Activated CD4-positive, alpha-beta T cell treated with anti-CD3 and anti-CD28 coated beads for 36 hours (primary cell): Measurements from ENCODE around the gene KCND1. TPM values are rescaled to one million over a fixed set of nuclear protein-coding genes. Genes with fewer than 3 reads are reported as not detected.
A peak's percentile ranks its signal among the peaks of the same experiment; 100 is the strongest.

Experiments
- ATAC-seq: fragments of 200-7000 bp; cut with Tn5 transposase; one replicate; pipeline ENCODE4 v1.10.0; 2021; ENCODE audit warnings: mild to moderate bottlenecking, moderate library complexity
- CTCF ChIA-PET: fragments of 350-600 bp; sonication (Branson Sonifier 250); formaldehyde crosslinking; loops from one replicate; lab custom pipeline; 2021; ENCODE audit warnings: antibody characterized with exemption; lab: Charles Lee
- POLR2A ChIA-PET: fragments of 350-600 bp; sonication (Branson Sonifier 250); formaldehyde crosslinking; loops from one replicate; lab custom pipeline; 2021; ENCODE audit warnings: antibody characterized with exemption, inconsistent platforms; lab: Charles Lee
- DNase-seq: peaks from one replicate; pipeline ENCODE4 v3.0.0-alpha.2; 2020
- H3K27ac Mint-ChIP-seq: one replicate; pipeline ENCODE4 v1.8.0; 2021; ENCODE audit warnings: mixed read lengths
- H3K27me3 Mint-ChIP-seq: one replicate; pipeline ENCODE4 v1.8.0; 2021; ENCODE audit warnings: mixed read lengths
- H3K36me3 Mint-ChIP-seq: one replicate; pipeline ENCODE4 v1.8.0; 2021; ENCODE audit warnings: low read depth, mixed read lengths
- H3K4me1 Mint-ChIP-seq: one replicate; pipeline ENCODE4 v1.8.0; 2021; ENCODE audit warnings: mixed read lengths
- H3K4me3 Mint-ChIP-seq: one replicate; pipeline ENCODE4 v1.8.0; 2021; ENCODE audit warnings: mild to moderate bottlenecking, moderate library complexity, mixed read lengths
- H3K9me3 Mint-ChIP-seq: one replicate; pipeline ENCODE4 v1.8.0; 2021; ENCODE audit warnings: low read depth, mixed read lengths
- intact Hi-C, 2 experiments: fragments of 100-400 bp; cut with DNase I in 1 of 2; cut with micrococcal nuclease in 1 of 2; formaldehyde crosslinking; loops; one replicate each; pipeline versions ENCODE4 v1.14.2 to v1.15.1; 2022 to 2024; cut with DNase I, micrococcal nuclease
- total RNA-seq, 2 experiments: library from RNA; stranded (reverse); gene quantifications; one replicate each; pipeline ENCODE4 v1.2.3, GENCODE V29; 2021

The KCND1 gene
- total RNA-seq = 1 to 10 TPM; 2.5 to 2.8 TPM

GRCh38 chrX:48971249-48972219 is at the start of gene KCND1:
TSS of gene KCND1 (minus strand) at chrX:48971844. CDS start at chrX:48970271, 1,573 bp downstream.
- DNase-seq (peak; percentile 35), ATAC-seq (peak; percentile 54)
- ChIA-PET POLR2A (no interaction called here), CTCF (interaction anchor here (0.9 kb wide), 1 partner anchor 151 kb away, joined by 3 read pairs; no protein-coding TSS in a partner anchor)
- Mint-ChIP-seq H3K4me1 (peaks cover 15% of the 10 kb centered on the region), H3K36me3 (peaks cover 8% of the 10 kb centered on the region), H3K27me3 (no peaks in the 10 kb centered on the region), H3K27ac (no peak within 1 kb of the TSS), H3K9me3 (no peaks in the 10 kb centered on the region), H3K4me3 (peak within 1 kb of the TSS; percentile 30)
- intact Hi-C loops = no loop called here

DNA sequence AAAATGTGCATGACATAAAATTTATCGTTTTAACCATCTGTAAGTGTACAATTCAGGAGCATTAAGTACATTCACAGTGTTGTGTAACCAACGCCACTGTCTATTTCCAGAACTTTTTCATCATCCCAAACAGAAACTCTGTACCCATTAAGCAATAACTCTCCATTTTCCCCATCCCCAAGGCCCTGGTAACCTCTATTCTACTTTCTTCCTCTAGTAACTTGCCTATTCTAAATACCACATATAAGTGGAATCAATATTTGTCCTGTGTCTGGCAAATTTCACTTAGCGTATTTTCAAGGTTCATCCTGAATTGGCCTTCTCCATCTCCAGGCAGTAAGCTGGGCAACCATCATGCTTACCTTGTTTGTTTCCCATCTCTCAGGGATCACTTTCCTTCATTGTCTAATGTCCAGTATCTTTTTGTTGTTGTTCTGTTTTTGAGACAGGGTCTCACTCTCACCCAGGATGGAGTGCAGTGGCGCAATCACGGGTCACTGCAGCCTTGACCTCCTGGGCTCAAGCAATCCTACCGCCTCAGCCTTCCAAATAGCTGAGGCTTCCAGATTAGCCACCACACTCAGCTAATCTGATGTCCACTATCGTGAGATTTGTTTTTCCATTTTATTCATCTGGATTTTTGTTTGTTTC is 48.1 kb upstream of the KCND1 start:
- H3K4me1 Mint-ChIP-seq = peaks cover 3% of the 10 kb centered on the region
- ATAC-seq (no peak), DNase-seq (no peak)
- intact Hi-C loops = no loop called here
- H3K27ac Mint-ChIP-seq = no peak overlapping the region
- CTCF ChIA-PET = no interaction called here
- POLR2A ChIA-PET = no interaction called here
- no peaks in the 10 kb centered on the region for H3K9me3 Mint-ChIP-seq
- no peak overlapping the region for H3K4me3 Mint-ChIP-seq
- peaks cover 4% of the 10 kb centered on the region for H3K36me3 Mint-ChIP-seq
- H3K27me3 Mint-ChIP-seq = no peaks in the 10 kb centered on the region

DNA sequence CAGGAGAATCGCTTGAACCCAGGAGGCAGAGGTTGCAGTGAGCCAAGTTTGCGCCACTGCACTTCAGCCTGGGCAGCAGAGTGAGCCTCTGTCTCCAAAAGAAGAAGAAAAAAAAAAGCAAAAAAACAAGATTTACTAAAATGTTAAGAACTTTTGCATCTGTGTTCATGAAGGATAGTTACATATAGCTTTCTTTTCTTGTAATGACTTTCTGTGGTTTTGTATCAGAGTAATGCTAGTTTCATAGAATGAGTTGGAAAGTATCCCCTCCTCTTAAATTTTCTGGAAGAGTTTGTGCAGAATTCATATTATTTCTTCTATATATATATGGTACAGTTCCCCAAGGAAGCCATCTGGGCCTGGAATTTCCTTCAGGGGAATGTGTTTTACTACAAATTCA is 47.4 kb upstream of the KCND1 start:
- ChIA-PET POLR2A (no interaction called here), CTCF (no interaction called here)
- no peaks in the 10 kb centered on the region for H3K36me3 Mint-ChIP-seq
- intact Hi-C loops = no loop called here
- H3K4me3 Mint-ChIP-seq = no peak overlapping the region
- DNase-seq (no peak), ATAC-seq (no peak)
- H3K27ac Mint-ChIP-seq = no peak overlapping the region
- H3K4me1 Mint-ChIP-seq = peaks cover 3% of the 10 kb centered on the region
- H3K27me3 Mint-ChIP-seq = no peaks in the 10 kb centered on the region
- no peaks in the 10 kb centered on the region for H3K9me3 Mint-ChIP-seq

DNA sequence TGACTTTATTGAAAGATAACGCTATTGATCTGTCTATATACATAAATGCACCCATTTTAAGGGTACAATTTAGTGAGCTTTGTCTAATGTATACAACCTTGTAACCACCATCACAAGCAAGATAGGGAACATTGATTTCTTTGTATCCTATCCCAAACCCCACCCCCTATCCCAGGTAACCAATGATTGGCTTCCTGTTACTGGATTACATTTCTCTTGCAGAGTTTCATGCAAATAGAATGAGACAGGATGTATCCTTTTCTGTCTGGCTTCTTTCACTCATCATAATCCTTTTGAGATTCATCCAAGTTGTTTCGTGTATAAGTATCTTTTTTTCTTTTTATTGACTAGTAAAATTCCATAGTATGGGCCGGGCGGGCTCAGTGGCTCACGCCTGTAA is 32.1 kb upstream of the KCND1 start:
- DNase-seq (no peak), ATAC-seq (no peak)
- Mint-ChIP-seq H3K36me3 (peaks cover 15% of the 10 kb centered on the region), H3K4me3 (no peak overlapping the region), H3K9me3 (no peaks in the 10 kb centered on the region), H3K4me1 (peaks cover 22% of the 10 kb centered on the region), H3K27ac (no peak overlapping the region), H3K27me3 (no peaks in the 10 kb centered on the region)
- ChIA-PET POLR2A (no interaction called here), CTCF (no interaction called here)
- intact Hi-C loops = loop anchor here (2.0 to 5.0 kb wide), 5 partner anchors 46 to 265 kb away; partner anchors contain the start of genes OTUD5 (in 1 of the 2) and PPP1R3F (in 1 of the 2)

GRCh38 chrX:49002091-49002935 is 30.7 kb upstream of the KCND1 start, which contains the start of gene GRIPAP1:
TSS of gene GRIPAP1 (minus strand) at chrX:49002264. CDS start at chrX:49002229, 35 bp downstream.
- intact Hi-C loops = loop anchor here (1.0 to 5.0 kb wide), 13 partner anchors 41 to 428 kb away; partner anchors contain the start of genes TFE3 (in 2 of the 2), OTUD5 (in 1 of the 2), PPP1R3F (in 1 of the 2) and PRAF2 (in 1 of the 2)
- Mint-ChIP-seq H3K27ac (peak within 1 kb of the TSS; percentile 98), H3K4me1 (peaks cover 34% of the 10 kb centered on the region), H3K27me3 (no peaks in the 10 kb centered on the region), H3K4me3 (peak within 1 kb of the TSS; percentile 97), H3K9me3 (no peaks in the 10 kb centered on the region), H3K36me3 (peaks cover 27% of the 10 kb centered on the region)
- POLR2A ChIA-PET = interaction anchor here (1.0 kb wide), 1 partner anchor 326 kb away, joined by 7 read pairs; no protein-coding TSS in a partner anchor
- DNase-seq (peak; percentile 87), ATAC-seq (peak; percentile 82)
- CTCF ChIA-PET = interaction anchor here (0.6 to 1.3 kb wide), 4 partner anchors 41 to 227 kb away, joined by 3 to 5 read pairs (median 4); partner anchors contain the start of gene TFE3

GRCh38 chrX:49001521-49002090 is 30.0 kb upstream of the KCND1 start:
- Mint-ChIP-seq H3K4me1 (peaks cover 36% of the 10 kb centered on the region), H3K36me3 (peaks cover 34% of the 10 kb centered on the region), H3K4me3 (peak overlapping the region; percentile 97), H3K9me3 (no peaks in the 10 kb centered on the region), H3K27ac (peak overlapping the region; percentile 98), H3K27me3 (no peaks in the 10 kb centered on the region)
- ATAC-seq = peak; percentile 53
- DNase-seq = peak; percentile 62
- CTCF ChIA-PET = interaction anchor here (0.6 to 1.3 kb wide), 3 partner anchors 42 to 226 kb away, joined by 4 to 5 read pairs (median 4); partner anchors contain the start of gene TFE3
- intact Hi-C loops = loop anchor here (1.0 to 5.0 kb wide), 13 partner anchors 42 to 427 kb away; partner anchors contain the start of genes TFE3 (in 2 of the 2), OTUD5 (in 1 of the 2), PPP1R3F (in 1 of the 2) and PRAF2 (in 1 of the 2)
- POLR2A ChIA-PET = interaction anchor here (1.0 kb wide), 1 partner anchor 325 kb away, joined by 7 read pairs; no protein-coding TSS in a partner anchor

DNA sequence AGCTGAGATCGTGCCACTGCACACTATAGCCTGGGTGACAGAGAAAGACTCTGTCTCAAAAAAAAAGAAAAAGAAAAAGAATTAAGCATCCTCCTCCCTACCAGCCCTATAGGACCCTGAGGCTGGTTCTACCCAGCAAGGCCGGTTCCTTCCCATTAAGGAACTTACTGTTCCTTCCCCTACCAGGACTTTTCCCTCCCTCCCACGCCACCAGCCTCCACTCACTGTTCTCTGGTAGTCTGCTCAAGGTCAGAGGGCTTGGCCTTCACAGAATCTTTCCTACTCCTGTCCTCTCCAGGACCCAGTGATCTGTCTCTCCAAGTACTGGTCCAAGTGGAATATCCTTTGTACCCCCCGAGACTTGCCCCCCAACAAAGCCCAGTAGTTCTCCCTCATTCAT is 29.0 kb upstream of the KCND1 start:
- H3K4me3 Mint-ChIP-seq = peak overlapping the region; percentile 97
- no peaks in the 10 kb centered on the region for H3K27me3 Mint-ChIP-seq
- ChIA-PET CTCF (no interaction called here), POLR2A (no interaction called here)
- intact Hi-C loops = loop anchor here in 1 of 2 experiments (5.0 kb wide), 1 partner anchor 43 kb away; the partner anchor contains the start of gene OTUD5
- H3K27ac Mint-ChIP-seq = no peak overlapping the region
- peaks cover 36% of the 10 kb centered on the region for H3K4me1 Mint-ChIP-seq
- H3K9me3 Mint-ChIP-seq = no peaks in the 10 kb centered on the region
- DNase-seq (no peak), ATAC-seq (no peak)
- peaks cover 36% of the 10 kb centered on the region for H3K36me3 Mint-ChIP-seq

DNA sequence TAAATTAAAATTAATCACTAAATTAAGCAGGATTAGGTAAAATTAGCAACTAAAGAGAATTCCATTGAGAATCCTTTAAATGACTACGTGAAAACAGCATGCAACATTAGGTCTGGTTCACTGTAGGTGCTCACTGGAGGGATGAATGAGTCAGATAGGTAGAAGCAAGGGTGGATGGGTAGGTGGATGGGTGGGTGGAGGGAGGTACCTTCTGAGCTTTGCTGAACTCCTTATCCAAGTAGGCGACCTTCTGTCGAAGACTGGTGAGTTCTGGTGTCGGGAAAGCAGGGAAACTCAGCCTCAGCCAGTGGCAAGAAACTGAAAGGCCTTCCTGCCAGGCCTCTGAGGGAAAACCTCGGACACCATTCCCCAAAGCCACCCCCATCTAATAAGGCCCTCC is 27.4 kb upstream of the KCND1 start:
- peaks cover 39% of the 10 kb centered on the region for H3K36me3 Mint-ChIP-seq
- ChIA-PET POLR2A (no interaction called here), CTCF (interaction anchor here (1.7 kb wide), 1 partner anchor 40 kb away, joined by 5 read pairs; no protein-coding TSS in a partner anchor)
- H3K9me3 Mint-ChIP-seq = no peaks in the 10 kb centered on the region
- peaks cover 36% of the 10 kb centered on the region for H3K4me1 Mint-ChIP-seq
- intact Hi-C loops = no loop called here
- H3K27me3 Mint-ChIP-seq = no peaks in the 10 kb centered on the region
- H3K27ac Mint-ChIP-seq = no peak overlapping the region
- DNase-seq (peak; percentile 30), ATAC-seq (no peak)
- no peak overlapping the region for H3K4me3 Mint-ChIP-seq

- ChIA-PET CTCF (interaction anchor here (1.7 kb wide), 1 partner anchor 40 kb away, joined by 5 read pairs; no protein-coding TSS in a partner anchor), POLR2A (no interaction called here)
- intact Hi-C loops = no loop called here
- Mint-ChIP-seq H3K4me1 (peaks cover 36% of the 10 kb centered on the region), H3K27me3 (no peaks in the 10 kb centered on the region), H3K36me3 (peaks cover 39% of the 10 kb centered on the region), H3K9me3 (no peaks in the 10 kb centered on the region), H3K4me3 (no peak overlapping the region), H3K27ac (no peak overlapping the region)
- DNase-seq = no peak
- ATAC-seq = no peak
Observed at GRCh38 chrX:48998391-48998790, 26.7 kb upstream of the KCND1 start.

DNA sequence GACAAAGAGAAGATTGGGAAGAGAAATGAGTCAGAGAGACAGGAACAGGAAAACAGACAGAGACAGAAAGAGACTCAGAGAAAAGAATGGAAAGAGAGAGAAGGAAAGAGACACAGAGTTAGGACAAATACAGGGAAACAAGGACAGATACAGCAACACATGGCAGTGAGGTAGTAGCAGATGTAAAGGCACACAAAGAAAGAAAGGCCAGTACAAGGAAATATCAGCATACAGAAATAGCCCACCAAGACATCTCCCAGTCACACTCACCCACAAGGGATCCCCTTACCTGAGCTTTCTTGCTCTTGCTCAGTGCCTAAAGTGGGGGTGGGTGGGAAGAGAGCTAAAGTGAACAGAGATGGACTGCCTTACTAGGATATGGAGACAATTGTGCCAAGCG is 26.2 kb upstream of the KCND1 start:
- no peak for ATAC-seq
- Mint-ChIP-seq H3K27me3 (no peaks in the 10 kb centered on the region), H3K4me1 (peaks cover 36% of the 10 kb centered on the region), H3K27ac (no peak overlapping the region), H3K36me3 (peaks cover 39% of the 10 kb centered on the region), H3K4me3 (no peak overlapping the region), H3K9me3 (no peaks in the 10 kb centered on the region)
- CTCF ChIA-PET = interaction anchor here (1.7 kb wide), 1 partner anchor 39 kb away, joined by 5 read pairs; no protein-coding TSS in a partner anchor
- intact Hi-C loops = no loop called here
- no peak for DNase-seq
- POLR2A ChIA-PET = no interaction called here
